ENCODE data around the gene MOK. TPM values are rescaled to one million over a fixed set of nuclear protein-coding genes. Genes with fewer than 3 reads are reported as not detected.
A peak's percentile ranks its signal among the peaks of the same experiment; 100 is the strongest.

The MOK gene
- total RNA-seq, 1 experiment from 2014 or later, result 2.8 TPM

DNA sequence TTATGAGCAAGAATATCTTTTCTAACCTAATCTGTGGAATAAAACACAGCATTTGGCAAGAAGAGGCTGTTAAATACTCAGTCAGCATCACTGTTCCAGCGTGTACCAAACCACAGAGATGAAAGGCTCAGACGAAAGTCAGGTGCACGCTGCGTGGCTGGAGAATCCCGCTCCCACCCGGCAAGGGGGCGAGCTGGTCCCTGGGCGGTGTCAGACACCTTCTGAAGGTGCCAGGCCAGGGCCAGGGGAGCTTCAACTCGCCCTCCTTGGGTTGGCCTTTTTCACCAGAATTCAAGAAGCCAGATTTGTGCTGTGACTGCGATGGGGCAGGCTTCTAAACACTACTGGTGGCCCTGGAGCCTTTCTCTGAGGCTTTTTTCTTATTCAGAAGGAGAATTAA, 92.1 kb downstream of the MOK start:
- no peak overlapping the region for H2BK5ac ChIP-seq (ENCODE audit: insufficient read length, low read length)
- no peak overlapping the region for H4K8ac ChIP-seq (replicated peaks; ENCODE audit: insufficient read length, low read depth, low read length)
- no peaks in the 10 kb centered on the region for H4K20me1 ChIP-seq (ENCODE audit: control insufficient read depth, insufficient read depth, insufficient read length)
- H3K18ac ChIP-seq (ENCODE audit: insufficient read length, low read depth, low read length), result no peak overlapping the region
- no peak overlapping the region for H2BK20ac ChIP-seq (ENCODE audit: low read depth, low read length, poor library complexity, severe bottlenecking)
- no peak overlapping the region for H4K91ac ChIP-seq (ENCODE audit: insufficient read length, low read depth, low read length)
- H3K9ac ChIP-seq (ENCODE audit: extremely low read depth, insufficient read length, low read length), result no peak overlapping the region
- H3K79me2 ChIP-seq (ENCODE audit: insufficient read depth, low read length), result no peaks in the 10 kb centered on the region
- H3K27ac ChIP-seq (ENCODE audit: insufficient read length, low read depth, low read length), result no peak overlapping the region
- no peak overlapping the region for H2BK120ac ChIP-seq (ENCODE audit: low read depth, low read length, poor library complexity, severe bottlenecking)
- Mint-ChIP-seq H3K27me3 (ENCODE audit: low read depth) (no peaks in the 10 kb centered on the region), H3K4me1 (peaks cover 9 to 34% of the 10 kb centered on the region in 2 experiments), H3K27ac (peak overlapping the region in 1 of 3 experiments; percentile 24; a peak in 1 of 7 replicates), H3K4me3 (no peak overlapping the region), H3K9me3 (no peaks in the 10 kb centered on the region), H3K36me3 (ENCODE audit: insufficient read depth in 1 of 3, low read depth in 3 of 3) (peaks cover 4 to 13% (median 13%) of the 10 kb centered on the region in 3 experiments; a peak in 6 of 7 replicates)
- H3K4ac ChIP-seq (ENCODE audit: low read depth, low read length), result no peak overlapping the region
- H2AK5ac ChIP-seq (ENCODE audit: insufficient read length, low read length), result no peak overlapping the region
- no peak overlapping the region for H3T11ph ChIP-seq (ENCODE audit: low read length)
- no peak overlapping the region for H3K23ac ChIP-seq (ENCODE audit: insufficient read length, low read depth, low read length)
- no peak overlapping the region for H2BK12ac ChIP-seq (ENCODE audit: insufficient read length, low read depth, low read length)
- no CpG with 5 or more reads among the region's 10 CpGs for WGBS (ENCODE audit: extremely low coverage, insufficient read length, low lambda C conversion rate)
- H3K4me1 ChIP-seq (ENCODE audit: insufficient read depth, low read length), result no peaks in the 10 kb centered on the region
- H3K9me3 ChIP-seq (ENCODE audit: control insufficient read depth, low read depth, low read length), result no peaks in the 10 kb centered on the region
- no peaks in the 10 kb centered on the region for H3K79me1 ChIP-seq (ENCODE audit: insufficient read depth, low read depth, low read length, poor library complexity, severe bottlenecking)
- no peaks in the 10 kb centered on the region for H3K27me3 ChIP-seq (ENCODE audit: insufficient read depth, low read length)
- no peak overlapping the region for H3K14ac ChIP-seq (ENCODE audit: insufficient read depth, low read length)
- no peak overlapping the region for H2AFZ ChIP-seq (ENCODE audit: low read length)
- H3K4me2 ChIP-seq (ENCODE audit: insufficient read depth, insufficient read length, low read length), result no peak overlapping the region
- H3K56ac ChIP-seq (ENCODE audit: insufficient read length, low read depth, low read length), result no peak overlapping the region
- no peak overlapping the region for H4K5ac ChIP-seq (ENCODE audit: insufficient read length, low read depth, low read length)
- no peaks in the 10 kb centered on the region for H3K23me2 ChIP-seq (ENCODE audit: insufficient read length, low read depth, low read length, poor library complexity, severe bottlenecking)
- no peak overlapping the region for H2BK15ac ChIP-seq (ENCODE audit: low read depth, low read length)
- no peak for DNase-seq
- TF ChIP-seq, protein P1, sequence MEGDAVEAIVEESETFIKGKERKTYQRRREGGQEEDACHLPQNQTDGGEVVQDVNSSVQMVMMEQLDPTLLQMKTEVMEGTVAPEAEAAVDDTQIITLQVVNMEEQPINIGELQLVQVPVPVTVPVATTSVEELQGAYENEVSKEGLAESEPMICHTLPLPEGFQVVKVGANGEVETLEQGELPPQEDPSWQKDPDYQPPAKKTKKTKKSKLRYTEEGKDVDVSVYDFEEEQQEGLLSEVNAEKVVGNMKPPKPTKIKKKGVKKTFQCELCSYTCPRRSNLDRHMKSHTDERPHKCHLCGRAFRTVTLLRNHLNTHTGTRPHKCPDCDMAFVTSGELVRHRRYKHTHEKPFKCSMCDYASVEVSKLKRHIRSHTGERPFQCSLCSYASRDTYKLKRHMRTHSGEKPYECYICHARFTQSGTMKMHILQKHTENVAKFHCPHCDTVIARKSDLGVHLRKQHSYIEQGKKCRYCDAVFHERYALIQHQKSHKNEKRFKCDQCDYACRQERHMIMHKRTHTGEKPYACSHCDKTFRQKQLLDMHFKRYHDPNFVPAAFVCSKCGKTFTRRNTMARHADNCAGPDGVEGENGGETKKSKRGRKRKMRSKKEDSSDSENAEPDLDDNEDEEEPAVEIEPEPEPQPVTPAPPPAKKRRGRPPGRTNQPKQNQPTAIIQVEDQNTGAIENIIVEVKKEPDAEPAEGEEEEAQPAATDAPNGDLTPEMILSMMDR (conservative IDR thresholded peaks at IDR 0.05), result no peak

All from H9 (cell line).